Kasumi-1 (cell line): ENCODE measurements around the gene CDC26.
"Not testable (repeated sequence)": the region's sequence is repeated elsewhere in the genome, so short reads cannot be mapped to it uniquely, and the experiment has no call there.

ENCODE experiments used
- DNase-seq, 2 experiments: peaks; one replicate each; lab custom pipeline; 2025; lab: John Stamatoyannopoulos, UW

The CDC26 gene

GRCh38 chr9:113293285-113293878 lies 18.0 kb upstream of the CDC26 start:
- DNase-seq: no peak

- no peak for DNase-seq
Observed at GRCh38 chr9:113290052-113290607, 14.8 kb upstream of the CDC26 start.

- DNase-seq: no peak
Observed at GRCh38 chr9:113289091-113289490, 13.7 kb upstream of the CDC26 start.

GRCh38 chr9:113281356-113281755 lies 6.0 kb upstream of the CDC26 start:
- DNase-seq: no peak

- no peak for DNase-seq
Observed at GRCh38 chr9:113278840-113279239, 3.5 kb upstream of the CDC26 start.

GRCh38 chr9:113274474-113275156 lies 757 bp downstream of the CDC26 start:
- DNase-seq: peak; percentile 72 to 86

GRCh38 chr9:113269871-113270270 lies 5.5 kb downstream of the CDC26 start:
- DNase-seq: no peak

- DNase-seq: no peak
Observed at GRCh38 chr9:113269355-113269754, 6.0 kb downstream of the CDC26 start.

- no peak for DNase-seq
Observed at GRCh38 chr9:113267911-113268566, 7.3 kb downstream of the CDC26 start.

GRCh38 chr9:113266174-113266573 lies 9.2 kb downstream of the CDC26 start:
- DNase-seq: no peak

GRCh38 chr9:113261917-113262671 lies 13.3 kb downstream of the CDC26 start:
- no peak for DNase-seq

GRCh38 chr9:113258282-113258681 lies 17.1 kb downstream of the CDC26 start:
- no peak for DNase-seq

- no peak for DNase-seq
Observed at GRCh38 chr9:113257863-113258262, 17.5 kb downstream of the CDC26 start.

- peak; percentile 10 to 11 for DNase-seq
Observed at GRCh38 chr9:113255438-113255837, 19.9 kb downstream of the CDC26 start.

- DNase-seq: no peak
Observed at GRCh38 chr9:113254991-113255390, 20.4 kb downstream of the CDC26 start.

- no peak for DNase-seq
Observed at GRCh38 chr9:113250807-113251206, 24.6 kb downstream of the CDC26 start.

- not testable (repeated sequence) for DNase-seq
Observed at GRCh38 chr9:113249661-113250060, 25.7 kb downstream of the CDC26 start.

- no peak for DNase-seq
Observed at GRCh38 chr9:113247640-113248039, 27.7 kb downstream of the CDC26 start.

GRCh38 chr9:113246928-113247327 lies 28.4 kb downstream of the CDC26 start:
- no peak for DNase-seq

GRCh38 chr9:113245894-113246293 lies 29.5 kb downstream of the CDC26 start:
- no peak for DNase-seq

- DNase-seq: no peak
Observed at GRCh38 chr9:113244556-113244955, 30.8 kb downstream of the CDC26 start.

- no peak for DNase-seq
Observed at GRCh38 chr9:113241161-113241560, 34.2 kb downstream of the CDC26 start.
